Motor neuron (in vitro differentiated cells): ENCODE results near the gene CFAP99. TPM values are rescaled to one million over a fixed set of nuclear protein-coding genes. Genes with fewer than 3 reads are reported as not detected.

Source experiments
- ATAC-seq, 8 experiments: fragments of 200-7000 bp; cut with Tn5 transposase; replicated peaks in 6 of 8; 2 replicates each; pipeline ENCODE4 v1.8.0; 2021; ENCODE audit warnings: mild to moderate bottlenecking in 8 of 8, moderate library complexity in 8 of 8
- H3K27ac ChIP-seq, 2 donors: fragments of 250-450 bp; sonication (Bioruptor Pico); 2 replicates each; pipeline ENCODE4 v1.9.0; 2021; ENCODE audit warnings: antibody characterized with exemption in 2 of 2, mild to moderate bottlenecking in 2 of 2, moderate library complexity in 1 of 2
- H3K4me1 ChIP-seq, 2 donors: fragments of 250-450 bp; sonication (Bioruptor Pico); replicated peaks in 1 of 2; 2 replicates each; pipeline ENCODE4 v1.6.1; 2021; ENCODE audit warnings: antibody characterized with exemption in 2 of 2, mild to moderate bottlenecking in 2 of 2, moderate library complexity in 1 of 2
- H3K4me3 ChIP-seq, 5 donors: fragments of 250-450 bp; sonication (Bioruptor Pico); 2 replicates each; pipeline ENCODE4 v1.9.0; 2021; ENCODE audit warnings: antibody characterized with exemption in 5 of 5, mild to moderate bottlenecking in 5 of 5, moderate library complexity in 4 of 5
- WGBS, 10 experiments: fragments of 450-650 bp; shearing (Covaris generic); methylation state at CpG; one replicate each; pipeline ENCODE4 v1.0.0; 2022; 5-methylcytosine and 5-hydroxymethylcytosine counted together
- in situ Hi-C, 9 experiments: fragments of 400-800 bp; cut with MboI; loops; one replicate each; pipeline ENCODE4 v1.15.0; 2021; ENCODE audit warnings: low sequenced_read_pairs in 9 of 9, low pct_unique_long_range_greater_than_20kb in 2 of 9; ENCODE audit not compliant: unreplicated experiment in 9 of 9
- total RNA-seq, 8 experiments: library from RNA; unstranded; fragments of 300-600 nt; gene quantifications; 2 replicates each; pipeline versions ENCODE4 v1.2.3 to v1.2.4, GENCODE V29; 2022

The CFAP99 gene
- total RNA-seq, 8 experiments from 2014 or later = 0.05 to 9.1 (median 0.19) TPM

GRCh38 chr4:2416564-2417225, 2.1 kb upstream of the CFAP99 start:
- in situ Hi-C loops = loop anchor here in 1 of 9 experiments (25.0 kb wide), 1 partner anchor 179 kb away; the partner anchor contains the start of genes HAUS3 and POLN
- WGBS, 10 experiments = 3 to 10% (median 7%) methylated on average over 4 to 10 of the region's 55 CpGs; no CpG with 5 or more reads in 7 of the 10 experiments

GRCh38 chr4:2417226-2417764, 1.5 kb upstream of the CFAP99 start:
- WGBS, 10 experiments = 0 to 20% (median 0%) methylated on average over 1 to 5 of the region's 61 CpGs; no CpG with 5 or more reads in 7 of the 10 experiments
- Histone ChIP-seq H3K4me3 (peak overlapping the region; percentile 43 to 89 (median 59)), H3K27ac (no peak overlapping the region), H3K4me1 (peaks cover 11 to 15% of the 10 kb centered on the region in 2 donors)
- in situ Hi-C loops = loop anchor here in 1 of 9 experiments (25.0 kb wide), 1 partner anchor 180 kb away; the partner anchor contains the start of genes HAUS3 and POLN
- ATAC-seq = no peak

More at GRCh38 chr4:2416564-2417225, 2.1 kb upstream of the CFAP99 start:
- Histone ChIP-seq H3K4me3 (peak overlapping the region; percentile 43 to 89 (median 59)), H3K27ac (no peak overlapping the region), H3K4me1 (peaks cover 11 to 15% of the 10 kb centered on the region in 2 donors)
- no peak for ATAC-seq

GRCh38 chr4:2417765-2418649, 748 bp upstream of the CFAP99 start, which contains the start of gene ZFYVE28:
ZFYVE28 (minus strand) TSS chr4:2418645; CDS start chr4:2418323, 322 bp downstream.
- peak in 5 of 8 experiments; percentile 0 to 9 (median 6) for ATAC-seq
- Histone ChIP-seq H3K27ac (no peak within 1 kb of the TSS), H3K4me3 (peak within 1 kb of the TSS; percentile 43 to 89 (median 59)), H3K4me1 (peaks cover 9 to 13% of the 10 kb centered on the region in 2 donors)
- WGBS, 10 experiments = 0 to 6% (median 0%) methylated on average over 2 to 10 of the region's 90 CpGs; no CpG with 5 or more reads in 6 of the 10 experiments
- in situ Hi-C loops = loop anchor here in 1 of 9 experiments (25.0 kb wide), 1 partner anchor 181 kb away; the partner anchor contains the start of genes HAUS3 and POLN

GRCh38 chr4:2419814-2420213, 1.1 kb downstream of the CFAP99 start:
- Histone ChIP-seq H3K4me3 (no peak overlapping the region), H3K4me1 (peaks cover 8 to 9% of the 10 kb centered on the region in 2 donors), H3K27ac (no peak overlapping the region)
- in situ Hi-C loops = loop anchor here in 1 of 9 experiments (25.0 kb wide), 1 partner anchor 183 kb away; the partner anchor contains the start of genes HAUS3 and POLN
- no peak for ATAC-seq
- 20 to 90% (median 48%) methylated on average over 1 to 7 of the region's 9 CpGs; no CpG with 5 or more reads in 2 of the 10 experiments for WGBS, 10 experiments

GRCh38 chr4:2421928-2422327, 3.2 kb downstream of the CFAP99 start:
- H3K27ac ChIP-seq = no peak overlapping the region
- peaks cover 2 to 8% of the 10 kb centered on the region in 2 donors for H3K4me1 ChIP-seq
- H3K4me3 ChIP-seq = no peak overlapping the region
- no peak for ATAC-seq
- in situ Hi-C loops = loop anchor here in 1 of 9 experiments (25.0 kb wide), 1 partner anchor 185 kb away; the partner anchor contains the start of genes HAUS3 and POLN
- 46 to 80% (median 72%) methylated on average over 1 to 6 of the region's 6 CpGs; no CpG with 5 or more reads in 4 of the 10 experiments for WGBS, 10 experiments

- ATAC-seq = no peak
- Histone ChIP-seq H3K4me1 (peaks cover 2 to 6% of the 10 kb centered on the region in 2 donors), H3K27ac (no peak overlapping the region), H3K4me3 (no peak overlapping the region)
- in situ Hi-C loops = loop anchor here in 1 of 9 experiments (25.0 kb wide), 1 partner anchor 186 kb away; the partner anchor contains the start of genes HAUS3 and POLN
- 76% methylated on average over 2 of the region's 4 CpGs; no CpG with 5 or more reads in 9 of the 10 experiments for WGBS, 10 experiments
Observed at GRCh38 chr4:2423066-2423465, 4.3 kb downstream of the CFAP99 start.

GRCh38 chr4:2423695-2424094, 4.9 kb downstream of the CFAP99 start:
- in situ Hi-C loops = loop anchor here in 1 of 9 experiments (25.0 kb wide), 1 partner anchor 186 kb away; the partner anchor contains the start of genes HAUS3 and POLN
- no peak overlapping the region for H3K4me3 ChIP-seq
- no peak for ATAC-seq
- H3K27ac ChIP-seq = no peak overlapping the region
- peaks cover 2 to 6% of the 10 kb centered on the region in 2 donors for H3K4me1 ChIP-seq
- WGBS, 10 experiments = 67 to 100% (median 80%) methylated on average over 1 to 3 of the region's 10 CpGs; no CpG with 5 or more reads in 5 of the 10 experiments

GRCh38 chr4:2424581-2424980, 5.8 kb downstream of the CFAP99 start:
- in situ Hi-C loops = loop anchor here in 1 of 9 experiments (25.0 kb wide), 1 partner anchor 187 kb away; the partner anchor contains the start of genes HAUS3 and POLN
- 15 to 100% (median 62%) methylated on average over 1 to 9 of the region's 10 CpGs for WGBS, 10 experiments
- ATAC-seq = peak in 4 of 8 experiments; percentile 31 to 82 (median 36)
- Histone ChIP-seq H3K4me3 (no peak overlapping the region), H3K27ac (no peak overlapping the region), H3K4me1 (peaks cover 2% of the 10 kb centered on the region in 2 donors)

GRCh38 chr4:2425386-2426068, 6.8 kb downstream of the CFAP99 start:
- no peak overlapping the region for H3K4me3 ChIP-seq
- in situ Hi-C loops = no loop called here
- no peaks in the 10 kb centered on the region for H3K4me1 ChIP-seq
- H3K27ac ChIP-seq = no peak overlapping the region
- WGBS, 10 experiments = 33 to 80% methylated on average over 1 of the region's 13 CpGs; no CpG with 5 or more reads in 8 of the 10 experiments
- peak in 1 of 8 experiments; percentile 45 for ATAC-seq

- Histone ChIP-seq H3K27ac (no peak overlapping the region), H3K4me3 (no peak overlapping the region), H3K4me1 (no peaks in the 10 kb centered on the region)
- in situ Hi-C loops = no loop called here
- WGBS, 10 experiments = 100% methylated on average over 1 of the region's 8 CpGs; no CpG with 5 or more reads in 8 of the 10 experiments
- ATAC-seq = no peak
Observed at GRCh38 chr4:2426069-2426397, 7.3 kb downstream of the CFAP99 start.

- in situ Hi-C loops = no loop called here
Observed at GRCh38 chr4:2426711-2427275, 8.0 kb downstream of the CFAP99 start.

More at GRCh38 chr4:2426711-2427275, 8.0 kb downstream of the CFAP99 start:
- no peaks in the 10 kb centered on the region for H3K4me1 ChIP-seq
- no peak for ATAC-seq
- no peak overlapping the region for H3K27ac ChIP-seq
- H3K4me3 ChIP-seq = no peak overlapping the region
- WGBS, 10 experiments = 0 to 60% (median 39%) methylated on average over 1 to 3 of the region's 13 CpGs; no CpG with 5 or more reads in 6 of the 10 experiments
